B cell (primary cell): ENCODE measurements around the gene CCDC3.

ENCODE experiments used
- EZH2 ChIP-seq: IDR thresholded peaks from 2 replicates; pipeline ENCODE4 v1.6.1; 2012; ENCODE audit warnings: borderline replicate concordance, low read depth, mild to moderate bottlenecking, moderate library complexity, low read length; ENCODE audit not compliant: insufficient read depth, poor library complexity, severe bottlenecking
- TF ChIP-seq, protein P1 (sequence below): fragments of 200-600 bp; IDR thresholded peaks from one replicate; pipeline ENCODE4 v1.8.0; 2022; ENCODE audit warnings: antibody characterized with exemption, mild to moderate bottlenecking

DNA sequence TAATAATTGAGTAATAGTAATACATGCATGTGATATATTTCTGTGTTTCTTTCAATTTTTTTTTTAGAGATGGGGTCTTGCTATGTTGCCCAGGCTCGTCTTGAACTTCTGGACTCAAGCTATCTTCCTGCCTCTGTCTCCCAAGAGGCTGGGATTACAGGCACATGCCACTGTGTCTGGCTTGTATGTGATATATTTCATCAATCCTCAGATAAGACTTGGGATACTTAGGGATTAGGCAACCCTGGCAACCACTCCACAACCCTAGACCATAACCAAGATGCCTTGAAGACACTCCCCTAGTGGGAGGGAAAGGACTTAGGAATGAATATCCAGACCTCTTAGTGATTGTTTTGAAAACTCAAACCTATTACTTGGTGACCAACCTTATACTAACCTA is 154.8 kb downstream of the CCDC3 start:
- TF ChIP-seq EZH2 = no peak
- TF ChIP-seq, protein P1, sequence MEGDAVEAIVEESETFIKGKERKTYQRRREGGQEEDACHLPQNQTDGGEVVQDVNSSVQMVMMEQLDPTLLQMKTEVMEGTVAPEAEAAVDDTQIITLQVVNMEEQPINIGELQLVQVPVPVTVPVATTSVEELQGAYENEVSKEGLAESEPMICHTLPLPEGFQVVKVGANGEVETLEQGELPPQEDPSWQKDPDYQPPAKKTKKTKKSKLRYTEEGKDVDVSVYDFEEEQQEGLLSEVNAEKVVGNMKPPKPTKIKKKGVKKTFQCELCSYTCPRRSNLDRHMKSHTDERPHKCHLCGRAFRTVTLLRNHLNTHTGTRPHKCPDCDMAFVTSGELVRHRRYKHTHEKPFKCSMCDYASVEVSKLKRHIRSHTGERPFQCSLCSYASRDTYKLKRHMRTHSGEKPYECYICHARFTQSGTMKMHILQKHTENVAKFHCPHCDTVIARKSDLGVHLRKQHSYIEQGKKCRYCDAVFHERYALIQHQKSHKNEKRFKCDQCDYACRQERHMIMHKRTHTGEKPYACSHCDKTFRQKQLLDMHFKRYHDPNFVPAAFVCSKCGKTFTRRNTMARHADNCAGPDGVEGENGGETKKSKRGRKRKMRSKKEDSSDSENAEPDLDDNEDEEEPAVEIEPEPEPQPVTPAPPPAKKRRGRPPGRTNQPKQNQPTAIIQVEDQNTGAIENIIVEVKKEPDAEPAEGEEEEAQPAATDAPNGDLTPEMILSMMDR = no peak
